HG03378 (cell line): ENCODE results near the gene SLC4A1.

Source experiments
- ATAC-seq: cut with Tn5 transposase; IDR thresholded peaks from one replicate; pipeline ENCODE4 v1.9.1; 2021; ENCODE audit warnings: mild to moderate bottlenecking, moderate library complexity; ENCODE audit not compliant: unreplicated experiment

The SLC4A1 gene

GRCh38 chr17:44221862-44222111, 46.1 kb downstream of the SLC4A1 start:
- no peak for ATAC-seq

- no peak for ATAC-seq
Measured at GRCh38 chr17:44221084-44221861, 46.7 kb downstream of the SLC4A1 start.

GRCh38 chr17:44220213-44221083, 47.5 kb downstream of the SLC4A1 start:
- no peak for ATAC-seq

GRCh38 chr17:44219616-44220212, 48.2 kb downstream of the SLC4A1 start, which contains the start of gene UBTF:
Gene UBTF (minus strand): TSS chr17:44219675. CDS start chr17:44218229, 1,446 bp downstream.
- ATAC-seq: no peak

- no peak for ATAC-seq
Measured at GRCh38 chr17:44219108-44219615, 48.8 kb downstream of the SLC4A1 start.

GRCh38 chr17:44218344-44219107, 49.4 kb downstream of the SLC4A1 start:
- ATAC-seq: no peak

- no peak for ATAC-seq
Measured at GRCh38 chr17:44217738-44218343, 50.1 kb downstream of the SLC4A1 start.

GRCh38 chr17:44216694-44217093, 51.2 kb downstream of the SLC4A1 start:
- ATAC-seq: no peak

GRCh38 chr17:44216173-44216572, 51.8 kb downstream of the SLC4A1 start:
- ATAC-seq: no peak

GRCh38 chr17:44214896-44215295, 53.0 kb downstream of the SLC4A1 start:
- no peak for ATAC-seq

- ATAC-seq: no peak
Measured at GRCh38 chr17:44214230-44214494, 53.8 kb downstream of the SLC4A1 start.

GRCh38 chr17:44213403-44214229, 54.3 kb downstream of the SLC4A1 start:
- ATAC-seq: no peak

- ATAC-seq: no peak
Measured at GRCh38 chr17:44212507-44213402, 55.2 kb downstream of the SLC4A1 start.

- no peak for ATAC-seq
Measured at GRCh38 chr17:44211281-44212265, 56.4 kb downstream of the SLC4A1 start.

GRCh38 chr17:44210342-44211192, 57.4 kb downstream of the SLC4A1 start:
- no peak for ATAC-seq

- ATAC-seq: no peak
Measured at GRCh38 chr17:44209786-44210341, 58.1 kb downstream of the SLC4A1 start.
